HEK293T (cell line): ENCODE measurements around the gene N4BP3.

ENCODE experiments used
- FOXK2 ChIP-seq: fragments of 450-650 bp; IDR thresholded peaks from 2 replicates; pipeline ENCODE4 v1.6.1; 2016; ENCODE audit warnings: mild to moderate bottlenecking
- SP1 ChIP-seq: fragments of 450-650 bp; IDR thresholded peaks from 2 replicates; pipeline ENCODE4 v1.6.1; 2017
- TARDBP ChIP-seq: fragments of 450-650 bp; IDR thresholded peaks from 2 replicates; pipeline ENCODE4 v1.6.1; 2016

DNA sequence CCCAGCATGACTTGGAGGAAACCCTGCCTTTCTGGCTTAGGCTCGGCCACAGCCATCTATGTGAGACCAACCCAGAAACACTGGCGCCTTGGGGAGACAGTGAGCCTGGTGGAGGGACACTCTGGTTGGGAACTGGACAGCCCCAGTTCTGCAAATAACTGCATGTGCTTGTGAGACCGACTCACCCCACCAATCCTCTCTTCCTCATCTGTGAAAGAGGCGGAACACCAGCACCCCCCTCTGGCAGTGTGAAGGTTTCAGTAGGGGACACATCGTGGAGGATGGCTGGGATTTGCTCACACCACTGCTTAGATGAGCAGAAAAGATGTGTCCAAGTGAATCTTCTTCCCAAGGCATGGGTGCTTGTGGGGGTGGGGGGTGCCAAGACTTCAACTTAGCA is 43.4 kb upstream of the N4BP3 start:
- TF ChIP-seq TARDBP (no peak), FOXK2 (no peak), SP1 (no peak)
